ENCODE results near the gene CYFIP2.

The CYFIP2 gene

GRCh38 chr5:157284458-157285212 is 18.7 kb downstream of the CYFIP2 start (continued):
- TF ChIP-seq BCL6B (tag by site-specific recombination; IDR thresholded peaks at IDR 0.05) (no peak), SCRT1 (tag by site-specific recombination; IDR thresholded peaks at IDR 0.05; ENCODE audit: borderline replicate concordance) (no peak), ZNF133 (tag by site-specific recombination; IDR thresholded peaks at IDR 0.05) (no peak), ZSCAN30 (tag by site-specific recombination; IDR thresholded peaks at IDR 0.05) (no peak), ZBTB21 (tag by site-specific recombination; IDR thresholded peaks at IDR 0.05) (no peak), ZNF707 (tag by site-specific recombination; IDR thresholded peaks at IDR 0.05) (no peak), ZNF544 (tag by site-specific recombination; IDR thresholded peaks at IDR 0.05) (no peak)

GRCh38 chr5:157285310-157286035 is 19.6 kb downstream of the CYFIP2 start:
- Histone ChIP-seq H3K27ac (ENCODE audit: extremely low read depth, low read depth, low read length) (no peak overlapping the region), H3K36me3 (ENCODE audit: control insufficient read depth in 2 of 2, insufficient read depth in 1 of 2, low read length in 2 of 2) (peaks cover 14 to 52% of the 10 kb centered on the region in 2 experiments), H3K4me1 (ENCODE audit: control insufficient read depth, insufficient read depth, low read length) (no peaks in the 10 kb centered on the region), H3K4me3 (ENCODE audit: low read depth, low read length) (no peak overlapping the region), H3K9me3 (ENCODE audit: control insufficient read depth, insufficient read depth, low read depth, low read length) (no peaks in the 10 kb centered on the region)
- POLR2A ChIA-PET = no interaction called here
- TF ChIP-seq TCF7L2 (IDR thresholded peaks at IDR 0.05; ENCODE audit: borderline replicate concordance, low read depth, low read length) (no peak), REST (tag by site-specific recombination; IDR thresholded peaks at IDR 0.05) (no peak), ZNF146 (tag by site-specific recombination; IDR thresholded peaks at IDR 0.05) (no peak), ZNF626 (tag by site-specific recombination; IDR thresholded peaks at IDR 0.05) (no peak), ZNF76 (tag by site-specific recombination; IDR thresholded peaks at IDR 0.05; ENCODE audit: borderline replicate concordance, low read depth) (no peak), YY1 (tag by site-specific recombination; IDR thresholded peaks at IDR 0.05) (no peak), SCRT1 (tag by site-specific recombination; IDR thresholded peaks at IDR 0.05; ENCODE audit: borderline replicate concordance) (no peak), ZNF785 (tag by site-specific recombination; IDR thresholded peaks at IDR 0.05) (no peak), ZNF692 (tag by site-specific recombination; IDR thresholded peaks at IDR 0.05) (no peak), EGR2 (tag by site-specific recombination; IDR thresholded peaks at IDR 0.05; ENCODE audit: low read depth) (no peak)
- CTCF ChIA-PET = interaction anchor here (0.8 kb wide), 1 partner anchor 32 kb away, joined by 4 read pairs; no protein-coding TSS in a partner anchor
